Activated CD4-positive, alpha-beta memory T cell treated with anti-CD3 and anti-CD28 coated beads, Interleukin-2, amount 10 ng/mL, durations not matched to agents 7 days and 5 days (primary cell): ENCODE results near the gene ADAMTS5. TPM values are rescaled to one million over a fixed set of nuclear protein-coding genes. Genes with fewer than 3 reads are reported as not detected.

Experiments
- CTCF ChIA-PET: fragments of 350-600 bp; sonication (Branson Sonifier 250); formaldehyde crosslinking; loops from one replicate; lab custom pipeline; 2021; ENCODE audit warnings: antibody characterized with exemption, inconsistent platforms; lab: Charles Lee
- POLR2A ChIA-PET: fragments of 350-600 bp; sonication (Branson Sonifier 250); formaldehyde crosslinking; loops from one replicate; lab custom pipeline; 2021; ENCODE audit warnings: antibody characterized with exemption; lab: Charles Lee
- DNase-seq: peaks from one replicate; pipeline ENCODE4 v3.0.0-alpha.2; 2020
- H3K27ac Mint-ChIP-seq: one replicate; pipeline ENCODE4 v1.8.0; 2021; ENCODE audit warnings: mild to moderate bottlenecking, mixed read lengths
- H3K27me3 Mint-ChIP-seq: one replicate; pipeline ENCODE4 v1.8.0; 2021; ENCODE audit warnings: mixed read lengths
- H3K36me3 Mint-ChIP-seq: one replicate; pipeline ENCODE4 v1.8.0; 2021; ENCODE audit warnings: low read depth, mixed read lengths
- H3K4me1 Mint-ChIP-seq: one replicate; pipeline ENCODE4 v1.8.0; 2021; ENCODE audit warnings: mixed read lengths
- H3K4me3 Mint-ChIP-seq: one replicate; pipeline ENCODE4 v1.8.0; 2021; ENCODE audit warnings: mild to moderate bottlenecking, mixed read lengths
- H3K9me3 Mint-ChIP-seq: one replicate; pipeline ENCODE4 v1.8.0; 2021; ENCODE audit warnings: mixed read lengths
- total RNA-seq, 2 experiments: library from RNA; stranded (reverse); gene quantifications; one replicate each; pipeline ENCODE4 v1.2.3, GENCODE V29; 2021

Gene ADAMTS5
- total RNA-seq, 2 experiments from 2014 or later = not detected

- no peak overlapping the region for H3K27ac Mint-ChIP-seq
- no peaks in the 10 kb centered on the region for H3K4me1 Mint-ChIP-seq
- CTCF ChIA-PET = no interaction called here
Measured at GRCh38 chr21:26939601-26940111, 27.2 kb downstream of the ADAMTS5 start.

GRCh38 chr21:26936641-26937040 lies 30.2 kb downstream of the ADAMTS5 start:
- DNase-seq = no peak
- Mint-ChIP-seq H3K27me3 (no peaks in the 10 kb centered on the region), H3K36me3 (no peaks in the 10 kb centered on the region), H3K4me1 (no peaks in the 10 kb centered on the region), H3K4me3 (no peak overlapping the region), H3K9me3 (no peaks in the 10 kb centered on the region), H3K27ac (no peak overlapping the region)
- ChIA-PET POLR2A (no interaction called here), CTCF (no interaction called here)

More at GRCh38 chr21:26939601-26940111, 27.2 kb downstream of the ADAMTS5 start:
- Mint-ChIP-seq H3K36me3 (no peaks in the 10 kb centered on the region), H3K27me3 (no peaks in the 10 kb centered on the region), H3K4me3 (no peak overlapping the region), H3K9me3 (no peaks in the 10 kb centered on the region)
- POLR2A ChIA-PET = no interaction called here
- no peak for DNase-seq

GRCh38 chr21:26935977-26936376 lies 30.9 kb downstream of the ADAMTS5 start:
- POLR2A ChIA-PET = no interaction called here

GRCh38 chr21:26934383-26934782 lies 32.5 kb downstream of the ADAMTS5 start:
- H3K27me3 Mint-ChIP-seq = no peaks in the 10 kb centered on the region
- no peaks in the 10 kb centered on the region for H3K4me1 Mint-ChIP-seq
- H3K4me3 Mint-ChIP-seq = no peak overlapping the region
- H3K27ac Mint-ChIP-seq = no peak overlapping the region
- H3K36me3 Mint-ChIP-seq = no peaks in the 10 kb centered on the region
- POLR2A ChIA-PET = no interaction called here
- no peaks in the 10 kb centered on the region for H3K9me3 Mint-ChIP-seq
- DNase-seq = no peak
- CTCF ChIA-PET = no interaction called here

More at GRCh38 chr21:26935977-26936376, 30.9 kb downstream of the ADAMTS5 start:
- no peaks in the 10 kb centered on the region for H3K27me3 Mint-ChIP-seq
- no peaks in the 10 kb centered on the region for H3K9me3 Mint-ChIP-seq
- CTCF ChIA-PET = no interaction called here
- H3K36me3 Mint-ChIP-seq = no peaks in the 10 kb centered on the region
- H3K4me3 Mint-ChIP-seq = no peak overlapping the region
- no peaks in the 10 kb centered on the region for H3K4me1 Mint-ChIP-seq
- no peak for DNase-seq
- no peak overlapping the region for H3K27ac Mint-ChIP-seq

GRCh38 chr21:26933448-26933847 lies 33.4 kb downstream of the ADAMTS5 start:
- Mint-ChIP-seq H3K27ac (no peak overlapping the region), H3K27me3 (no peaks in the 10 kb centered on the region), H3K4me1 (no peaks in the 10 kb centered on the region), H3K9me3 (no peaks in the 10 kb centered on the region), H3K36me3 (no peaks in the 10 kb centered on the region), H3K4me3 (no peak overlapping the region)
- ChIA-PET CTCF (no interaction called here), POLR2A (no interaction called here)
- DNase-seq = no peak

- DNase-seq = no peak
- Mint-ChIP-seq H3K4me3 (no peak overlapping the region), H3K36me3 (no peaks in the 10 kb centered on the region), H3K9me3 (no peaks in the 10 kb centered on the region), H3K27ac (no peak overlapping the region), H3K4me1 (no peaks in the 10 kb centered on the region), H3K27me3 (no peaks in the 10 kb centered on the region)
- CTCF ChIA-PET = no interaction called here
- POLR2A ChIA-PET = no interaction called here
Measured at GRCh38 chr21:26925636-26926035, 41.3 kb downstream of the ADAMTS5 start.

- H3K27ac Mint-ChIP-seq = no peak overlapping the region
- no peak overlapping the region for H3K4me3 Mint-ChIP-seq
- no peak for DNase-seq
- ChIA-PET CTCF (no interaction called here), POLR2A (no interaction called here)
- no peaks in the 10 kb centered on the region for H3K4me1 Mint-ChIP-seq
- H3K36me3 Mint-ChIP-seq = no peaks in the 10 kb centered on the region
- H3K27me3 Mint-ChIP-seq = no peaks in the 10 kb centered on the region
- no peaks in the 10 kb centered on the region for H3K9me3 Mint-ChIP-seq
Measured at GRCh38 chr21:26925122-26925521, 41.8 kb downstream of the ADAMTS5 start.

- Mint-ChIP-seq H3K4me1 (no peaks in the 10 kb centered on the region), H3K9me3 (no peaks in the 10 kb centered on the region), H3K4me3 (no peak overlapping the region), H3K36me3 (no peaks in the 10 kb centered on the region), H3K27ac (no peak overlapping the region), H3K27me3 (no peaks in the 10 kb centered on the region)
- POLR2A ChIA-PET = no interaction called here
- CTCF ChIA-PET = no interaction called here
- no peak for DNase-seq
Measured at GRCh38 chr21:26923986-26924385, 42.9 kb downstream of the ADAMTS5 start.

- Mint-ChIP-seq H3K9me3 (no peaks in the 10 kb centered on the region), H3K36me3 (no peaks in the 10 kb centered on the region), H3K27ac (no peak overlapping the region), H3K4me3 (no peak overlapping the region), H3K27me3 (no peaks in the 10 kb centered on the region), H3K4me1 (no peaks in the 10 kb centered on the region)
- CTCF ChIA-PET = no interaction called here
- no peak for DNase-seq
- POLR2A ChIA-PET = no interaction called here
Measured at GRCh38 chr21:26920055-26920454, 46.8 kb downstream of the ADAMTS5 start.

GRCh38 chr21:26918323-26919079 lies 48.4 kb downstream of the ADAMTS5 start:
- no peaks in the 10 kb centered on the region for H3K36me3 Mint-ChIP-seq
- ChIA-PET CTCF (no interaction called here), POLR2A (no interaction called here)
- H3K4me3 Mint-ChIP-seq = no peak overlapping the region
- DNase-seq = no peak
- no peak overlapping the region for H3K27ac Mint-ChIP-seq
- H3K4me1 Mint-ChIP-seq = no peaks in the 10 kb centered on the region
- no peaks in the 10 kb centered on the region for H3K9me3 Mint-ChIP-seq
- no peaks in the 10 kb centered on the region for H3K27me3 Mint-ChIP-seq

GRCh38 chr21:26916799-26917198 lies 50.1 kb downstream of the ADAMTS5 start:
- Mint-ChIP-seq H3K9me3 (no peaks in the 10 kb centered on the region), H3K4me1 (no peaks in the 10 kb centered on the region), H3K27me3 (no peaks in the 10 kb centered on the region), H3K4me3 (no peak overlapping the region), H3K27ac (no peak overlapping the region), H3K36me3 (no peaks in the 10 kb centered on the region)
- DNase-seq = no peak
- ChIA-PET CTCF (interaction anchor here (0.6 kb wide), 1 partner anchor 22 kb away, joined by 3 read pairs; no protein-coding TSS in a partner anchor), POLR2A (no interaction called here)

- Mint-ChIP-seq H3K27ac (no peak overlapping the region), H3K36me3 (no peaks in the 10 kb centered on the region)
- CTCF ChIA-PET = no interaction called here
Measured at GRCh38 chr21:26914557-26914956, 52.3 kb downstream of the ADAMTS5 start.

GRCh38 chr21:26912466-26912865 lies 54.4 kb downstream of the ADAMTS5 start:
- Mint-ChIP-seq H3K4me1 (no peaks in the 10 kb centered on the region), H3K27ac (no peak overlapping the region), H3K36me3 (no peaks in the 10 kb centered on the region), H3K9me3 (no peaks in the 10 kb centered on the region), H3K27me3 (no peaks in the 10 kb centered on the region), H3K4me3 (no peak overlapping the region)
- DNase-seq = no peak
- ChIA-PET POLR2A (no interaction called here), CTCF (no interaction called here)

More at GRCh38 chr21:26914557-26914956, 52.3 kb downstream of the ADAMTS5 start:
- no peaks in the 10 kb centered on the region for H3K27me3 Mint-ChIP-seq
- no peak for DNase-seq
- H3K9me3 Mint-ChIP-seq = no peaks in the 10 kb centered on the region
- no peak overlapping the region for H3K4me3 Mint-ChIP-seq
- POLR2A ChIA-PET = no interaction called here
- H3K4me1 Mint-ChIP-seq = no peaks in the 10 kb centered on the region

- H3K27me3 Mint-ChIP-seq = no peaks in the 10 kb centered on the region
- H3K9me3 Mint-ChIP-seq = no peaks in the 10 kb centered on the region
- ChIA-PET CTCF (no interaction called here), POLR2A (no interaction called here)
- no peak overlapping the region for H3K27ac Mint-ChIP-seq
- H3K4me1 Mint-ChIP-seq = no peaks in the 10 kb centered on the region
- H3K4me3 Mint-ChIP-seq = no peak overlapping the region
- no peak for DNase-seq
- H3K36me3 Mint-ChIP-seq = no peaks in the 10 kb centered on the region
Measured at GRCh38 chr21:26909972-26910371, 56.9 kb downstream of the ADAMTS5 start.
